HepG2 (cell line): ENCODE data around the gene INHBC. TPM values are rescaled to one million over a fixed set of nuclear protein-coding genes. Genes with fewer than 3 reads are reported as not detected.

Experiments used
- CHD4 ChIP-seq: fragments of 200-600 bp; sonication (generic); IDR thresholded peaks from 2 replicates; pipeline ENCODE4 v1.7.0; 2017; ENCODE audit warnings: mild to moderate bottlenecking, low read length, borderline replicate concordance
- DPF2 ChIP-seq: sonication (generic); formaldehyde crosslinking; IDR thresholded peaks from 2 replicates; pipeline ENCODE4 v1.4.0; 2020; ENCODE audit warnings: mild to moderate bottlenecking, low read depth, missing genetic modification reagents, borderline replicate concordance
- RFX5 ChIP-seq: IDR thresholded peaks from 2 replicates; pipeline ENCODE4 v1.6.1; 2011; ENCODE audit warnings: low read depth, low read length, improper control_type of control experiment
- XRCC5 ChIP-seq: fragments of 200-400 bp; formaldehyde crosslinking; optimal IDR thresholded peaks from 2 replicates; pipeline ENCODE3; 2017; ENCODE audit warnings: mild to moderate bottlenecking, low read length
- ZNF367 ChIP-seq: sonication (generic); formaldehyde crosslinking; IDR thresholded peaks from 2 replicates; pipeline ENCODE4 v1.4.0; 2020; ENCODE audit warnings: missing genetic modification reagents, borderline replicate concordance
- ZNF501 ChIP-seq: sonication (generic); formaldehyde crosslinking; IDR thresholded peaks from 2 replicates; pipeline ENCODE4 v1.5.1; 2020; ENCODE audit warnings: mild to moderate bottlenecking, moderate library complexity, missing genetic modification reagents
- ZNF878 ChIP-seq: sonication (generic); formaldehyde crosslinking; IDR thresholded peaks from 2 replicates; pipeline ENCODE4 v1.8.1; 2023; ENCODE audit warnings: mild to moderate bottlenecking, missing genetic modification reagents, moderate library complexity
- polyA plus RNA-seq, 8 experiments: library from polyadenylated mRNA; depleted of rRNA in 3 of 8; stranded (reverse) in 7 of 8; unstranded in 1 of 8; fragments of >200 nt; fragmentation: Illumina TruSeq in 4 of 8; extraction: Trizol in 4 of 8; gene quantifications; 2 replicates each; pipeline versions ENCODE4 v1.2.1 to v1.2.3, GENCODE V29; 2011 to 2016; ENCODE audit warnings: low read depth in 4 of 8, missing spikeins in 1 of 8, mixed read lengths in 1 of 8; ENCODE audit not compliant: insufficient read depth in 1 of 8
- total RNA-seq, 5 experiments: library from RNA; depleted of rRNA; stranded (reverse); fragments of >200 nt; fragmentation: Illumina TruSeq; extraction: Trizol; gene quantifications; 2 replicates each; pipeline ENCODE4 v1.2.3, GENCODE V29; 2016; ENCODE audit warnings: low read depth in 1 of 5
- TF ChIP-seq, protein P1 (sequence below): IDR thresholded peaks from 2 replicates; pipeline ENCODE4 v1.6.1; 2016
- TF ChIP-seq, protein P2 (sequence below): sonication (generic); formaldehyde crosslinking; IDR thresholded peaks from 2 replicates; pipeline ENCODE4 v1.8.0; 2022; ENCODE audit warnings: missing genetic modification reagents, mild to moderate bottlenecking, inconsistent platforms, borderline replicate concordance
- TF ChIP-seq, protein P3 (sequence below): sonication (generic); formaldehyde crosslinking; IDR thresholded peaks from 2 replicates; pipeline ENCODE4 v1.4.0; 2020; ENCODE audit warnings: missing genetic modification reagents
- TF ChIP-seq, protein P4 (sequence below): sonication (generic); formaldehyde crosslinking; IDR thresholded peaks from 2 replicates; pipeline ENCODE4 v1.5.0; 2020; ENCODE audit warnings: mild to moderate bottlenecking, missing genetic modification reagents
- TF ChIP-seq, protein P5 (sequence below): sonication (generic); formaldehyde crosslinking; IDR thresholded peaks from 2 replicates; pipeline ENCODE4 v1.4.0; 2020; ENCODE audit warnings: mild to moderate bottlenecking, missing genetic modification reagents

The INHBC gene
- total and polyA plus RNA-seq, 2 of the 13 experiments (the other 11 are each of a cell fraction or from before 2014, with no cell fraction given), result 1.8 to 13.8 TPM

DNA sequence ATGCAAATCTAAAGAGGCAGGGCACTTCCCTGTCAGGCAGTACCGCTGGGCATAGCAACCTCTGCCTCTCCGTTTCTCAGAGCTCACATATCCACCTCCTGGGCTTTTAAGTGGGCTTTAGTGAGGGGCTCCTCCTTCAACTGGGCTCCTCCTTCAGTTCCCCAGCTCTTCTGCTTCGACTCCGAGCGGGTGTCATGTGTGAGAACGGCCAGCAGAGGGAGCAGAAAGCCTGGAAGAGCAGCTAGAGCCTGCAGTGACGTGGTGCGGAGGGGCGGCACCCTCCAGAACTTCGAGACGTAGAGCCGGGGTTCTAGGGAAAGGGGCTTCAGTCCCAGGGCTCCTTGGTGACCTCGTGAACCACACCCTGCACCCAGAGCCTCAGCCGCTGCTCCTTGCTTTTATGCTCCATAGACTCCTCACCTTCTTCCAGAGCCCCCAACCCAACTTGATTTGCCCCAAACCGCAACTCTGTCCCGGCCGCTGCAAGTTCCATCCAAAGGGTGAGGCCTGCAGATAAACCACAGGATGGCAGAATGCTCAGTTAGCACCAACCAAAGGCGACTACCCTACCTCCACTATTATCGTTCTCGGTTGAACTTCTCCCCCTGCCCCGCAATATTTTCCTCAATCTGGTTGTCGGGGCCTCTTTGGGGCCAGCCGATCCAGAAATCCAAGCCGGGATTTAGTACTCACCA is 24.6 kb downstream of the INHBC start (continued):
- TF ChIP-seq, protein P1, sequence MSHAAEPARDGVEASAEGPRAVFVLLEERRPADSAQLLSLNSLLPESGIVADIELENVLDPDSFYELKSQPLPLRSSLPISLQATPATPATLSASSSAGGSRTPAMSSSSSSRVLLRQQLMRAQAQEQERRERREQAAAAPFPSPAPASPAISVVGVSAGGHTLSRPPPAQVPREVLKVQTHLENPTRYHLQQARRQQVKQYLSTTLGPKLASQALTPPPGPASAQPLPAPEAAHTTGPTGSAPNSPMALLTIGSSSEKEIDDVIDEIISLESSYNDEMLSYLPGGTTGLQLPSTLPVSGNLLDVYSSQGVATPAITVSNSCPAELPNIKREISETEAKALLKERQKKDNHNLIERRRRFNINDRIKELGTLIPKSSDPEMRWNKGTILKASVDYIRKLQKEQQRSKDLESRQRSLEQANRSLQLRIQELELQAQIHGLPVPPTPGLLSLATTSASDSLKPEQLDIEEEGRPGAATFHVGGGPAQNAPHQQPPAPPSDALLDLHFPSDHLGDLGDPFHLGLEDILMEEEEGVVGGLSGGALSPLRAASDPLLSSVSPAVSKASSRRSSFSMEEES, result no peak; the same call in 1 of the 2 replicates
- TF ChIP-seq DPF2, result no peak
- TF ChIP-seq, protein P2, sequence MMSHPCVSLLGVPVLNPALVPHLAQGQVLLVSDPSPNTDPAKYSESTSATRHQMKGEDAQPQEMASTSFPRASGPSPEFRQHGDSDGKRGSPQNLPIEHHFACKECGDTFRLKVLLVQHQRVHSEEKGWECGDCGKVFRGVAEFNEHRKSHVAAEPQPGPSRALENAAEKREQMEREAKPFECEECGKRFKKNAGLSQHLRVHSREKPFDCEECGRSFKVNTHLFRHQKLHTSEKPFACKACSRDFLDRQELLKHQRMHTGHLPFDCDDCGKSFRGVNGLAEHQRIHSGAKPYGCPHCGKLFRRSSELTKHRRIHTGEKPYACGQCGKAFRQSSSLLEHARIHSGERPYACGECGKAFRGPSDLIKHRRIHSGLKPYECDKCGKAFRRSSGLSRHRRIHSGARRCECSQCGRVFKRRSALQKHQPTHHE (CRISPR knock-in tag), result no peak
- TF ChIP-seq RFX5, result no peak
- peak; percentile 92 for TF ChIP-seq XRCC5
- no peak for TF ChIP-seq CHD4
- no peak for TF ChIP-seq ZNF878
- TF ChIP-seq, protein P3, sequence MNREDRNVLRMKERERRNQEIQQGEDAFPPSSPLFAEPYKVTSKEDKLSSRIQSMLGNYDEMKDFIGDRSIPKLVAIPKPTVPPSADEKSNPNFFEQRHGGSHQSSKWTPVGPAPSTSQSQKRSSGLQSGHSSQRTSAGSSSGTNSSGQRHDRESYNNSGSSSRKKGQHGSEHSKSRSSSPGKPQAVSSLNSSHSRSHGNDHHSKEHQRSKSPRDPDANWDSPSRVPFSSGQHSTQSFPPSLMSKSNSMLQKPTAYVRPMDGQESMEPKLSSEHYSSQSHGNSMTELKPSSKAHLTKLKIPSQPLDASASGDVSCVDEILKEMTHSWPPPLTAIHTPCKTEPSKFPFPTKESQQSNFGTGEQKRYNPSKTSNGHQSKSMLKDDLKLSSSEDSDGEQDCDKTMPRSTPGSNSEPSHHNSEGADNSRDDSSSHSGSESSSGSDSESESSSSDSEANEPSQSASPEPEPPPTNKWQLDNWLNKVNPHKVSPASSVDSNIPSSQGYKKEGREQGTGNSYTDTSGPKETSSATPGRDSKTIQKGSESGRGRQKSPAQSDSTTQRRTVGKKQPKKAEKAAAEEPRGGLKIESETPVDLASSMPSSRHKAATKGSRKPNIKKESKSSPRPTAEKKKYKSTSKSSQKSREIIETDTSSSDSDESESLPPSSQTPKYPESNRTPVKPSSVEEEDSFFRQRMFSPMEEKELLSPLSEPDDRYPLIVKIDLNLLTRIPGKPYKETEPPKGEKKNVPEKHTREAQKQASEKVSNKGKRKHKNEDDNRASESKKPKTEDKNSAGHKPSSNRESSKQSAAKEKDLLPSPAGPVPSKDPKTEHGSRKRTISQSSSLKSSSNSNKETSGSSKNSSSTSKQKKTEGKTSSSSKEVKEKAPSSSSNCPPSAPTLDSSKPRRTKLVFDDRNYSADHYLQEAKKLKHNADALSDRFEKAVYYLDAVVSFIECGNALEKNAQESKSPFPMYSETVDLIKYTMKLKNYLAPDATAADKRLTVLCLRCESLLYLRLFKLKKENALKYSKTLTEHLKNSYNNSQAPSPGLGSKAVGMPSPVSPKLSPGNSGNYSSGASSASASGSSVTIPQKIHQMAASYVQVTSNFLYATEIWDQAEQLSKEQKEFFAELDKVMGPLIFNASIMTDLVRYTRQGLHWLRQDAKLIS, result no peak
- TF ChIP-seq ZNF501, result peak; percentile 84
- TF ChIP-seq, protein P4, sequence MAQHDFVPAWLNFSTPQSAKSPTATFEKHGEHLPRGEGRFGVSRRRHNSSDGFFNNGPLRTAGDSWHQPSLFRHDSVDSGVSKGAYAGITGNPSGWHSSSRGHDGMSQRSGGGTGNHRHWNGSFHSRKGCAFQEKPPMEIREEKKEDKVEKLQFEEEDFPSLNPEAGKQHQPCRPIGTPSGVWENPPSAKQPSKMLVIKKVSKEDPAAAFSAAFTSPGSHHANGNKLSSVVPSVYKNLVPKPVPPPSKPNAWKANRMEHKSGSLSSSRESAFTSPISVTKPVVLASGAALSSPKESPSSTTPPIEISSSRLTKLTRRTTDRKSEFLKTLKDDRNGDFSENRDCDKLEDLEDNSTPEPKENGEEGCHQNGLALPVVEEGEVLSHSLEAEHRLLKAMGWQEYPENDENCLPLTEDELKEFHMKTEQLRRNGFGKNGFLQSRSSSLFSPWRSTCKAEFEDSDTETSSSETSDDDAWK, result no peak
- TF ChIP-seq, protein P5, sequence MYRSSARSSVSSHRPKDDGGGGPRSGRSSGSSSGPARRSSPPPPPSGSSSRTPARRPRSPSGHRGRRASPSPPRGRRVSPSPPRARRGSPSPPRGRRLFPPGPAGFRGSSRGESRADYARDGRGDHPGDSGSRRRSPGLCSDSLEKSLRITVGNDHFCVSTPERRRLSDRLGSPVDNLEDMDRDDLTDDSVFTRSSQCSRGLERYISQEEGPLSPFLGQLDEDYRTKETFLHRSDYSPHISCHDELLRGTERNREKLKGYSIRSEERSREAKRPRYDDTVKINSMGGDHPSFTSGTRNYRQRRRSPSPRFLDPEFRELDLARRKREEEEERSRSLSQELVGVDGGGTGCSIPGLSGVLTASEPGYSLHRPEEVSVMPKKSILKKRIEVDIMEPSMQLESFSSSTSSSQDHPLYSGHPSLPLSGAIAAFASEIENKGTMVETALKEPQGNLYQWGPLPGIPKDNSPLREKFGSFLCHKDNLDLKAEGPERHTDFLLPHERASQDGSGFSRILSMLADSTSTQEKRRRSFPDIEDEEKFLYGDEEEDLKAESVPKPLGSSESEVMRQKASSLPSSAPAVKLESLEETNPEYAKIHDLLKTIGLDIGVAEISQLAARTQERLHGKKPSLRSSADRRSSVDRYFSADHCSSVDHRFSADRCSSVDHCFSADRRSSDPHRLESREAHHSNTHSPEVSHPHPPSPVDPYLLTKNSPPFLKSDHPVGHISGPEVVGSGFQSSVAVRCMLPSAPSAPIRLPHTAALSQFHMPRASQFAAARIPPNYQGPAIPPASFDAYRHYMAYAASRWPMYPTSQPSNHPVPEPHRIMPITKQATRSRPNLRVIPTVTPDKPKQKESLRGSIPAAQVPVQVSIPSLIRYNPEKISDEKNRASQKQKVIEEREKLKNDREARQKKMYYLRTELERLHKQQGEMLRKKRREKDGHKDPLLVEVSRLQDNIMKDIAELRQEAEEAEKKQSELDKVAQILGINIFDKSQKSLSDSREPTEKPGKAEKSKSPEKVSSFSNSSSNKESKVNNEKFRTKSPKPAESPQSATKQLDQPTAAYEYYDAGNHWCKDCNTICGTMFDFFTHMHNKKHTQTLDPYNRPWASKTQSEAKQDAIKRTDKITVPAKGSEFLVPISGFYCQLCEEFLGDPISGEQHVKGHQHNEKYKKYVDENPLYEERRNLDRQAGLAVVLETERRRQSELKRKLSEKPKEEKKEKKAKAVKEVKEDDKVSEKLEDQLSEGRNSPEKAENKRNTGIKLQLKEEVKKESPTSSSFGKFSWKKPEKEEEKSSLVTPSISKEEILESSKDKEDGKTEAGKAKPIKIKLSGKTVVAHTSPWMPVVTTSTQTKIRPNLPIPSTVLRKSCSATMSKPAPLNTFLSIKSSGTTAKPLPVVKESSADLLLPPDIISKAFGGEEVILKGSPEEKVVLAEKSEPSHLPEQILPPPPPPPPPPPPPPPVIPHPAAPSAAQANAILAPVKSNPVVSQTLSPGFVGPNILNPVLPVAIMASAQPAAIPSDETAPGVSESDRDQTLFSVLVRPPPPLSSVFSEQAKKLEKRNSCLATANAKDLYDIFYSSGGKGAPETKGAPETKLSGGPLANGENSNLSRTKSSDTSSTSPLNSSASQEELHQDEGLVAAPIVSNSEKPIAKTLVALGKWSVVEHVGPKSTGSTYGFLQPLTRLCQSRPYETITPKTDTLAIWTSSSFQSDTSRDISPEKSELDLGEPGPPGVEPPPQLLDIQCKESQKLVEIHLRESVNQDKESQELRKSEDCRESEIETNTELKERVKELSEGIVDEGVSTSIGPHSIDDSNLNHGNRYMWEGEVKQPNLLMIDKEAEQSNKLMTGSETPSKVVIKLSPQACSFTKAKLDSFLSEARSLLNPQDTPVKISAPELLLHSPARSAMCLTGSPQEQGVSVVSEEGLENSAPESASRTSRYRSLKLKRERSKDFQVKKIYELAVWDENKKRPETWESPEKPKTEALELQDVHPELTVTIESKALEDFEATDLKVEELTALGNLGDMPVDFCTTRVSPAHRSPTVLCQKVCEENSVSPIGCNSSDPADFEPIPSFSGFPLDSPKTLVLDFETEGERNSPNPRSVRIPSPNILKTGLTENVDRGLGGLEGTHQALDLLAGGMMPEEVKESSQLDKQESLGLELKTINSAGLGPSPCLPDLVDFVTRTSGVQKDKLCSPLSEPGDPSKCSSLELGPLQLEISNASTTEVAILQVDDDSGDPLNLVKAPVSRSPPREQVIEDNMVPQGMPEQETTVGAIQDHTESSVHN, result no peak
- no peak for TF ChIP-seq ZNF367 (CRISPR knock-in tag)
